Loucy (cell line): ENCODE data around the gene CNTN5.

ENCODE experiments used
- EZH2phosphoT487 ChIP-seq: fragments of 200-600 bp; IDR thresholded peaks from 2 replicates; pipeline ENCODE4 v1.6.1; 2018; ENCODE audit warnings: antibody characterized with exemption, mild to moderate bottlenecking, moderate library complexity, borderline replicate concordance
- TF ChIP-seq, protein P1 (sequence below): fragments of 200-600 bp; sonication (generic); conservative IDR thresholded peaks from 2 replicates; pipeline ENCODE4 v1.5.1; 2014; ENCODE audit warnings: mild to moderate bottlenecking, antibody characterized with exemption, low read length

DNA sequence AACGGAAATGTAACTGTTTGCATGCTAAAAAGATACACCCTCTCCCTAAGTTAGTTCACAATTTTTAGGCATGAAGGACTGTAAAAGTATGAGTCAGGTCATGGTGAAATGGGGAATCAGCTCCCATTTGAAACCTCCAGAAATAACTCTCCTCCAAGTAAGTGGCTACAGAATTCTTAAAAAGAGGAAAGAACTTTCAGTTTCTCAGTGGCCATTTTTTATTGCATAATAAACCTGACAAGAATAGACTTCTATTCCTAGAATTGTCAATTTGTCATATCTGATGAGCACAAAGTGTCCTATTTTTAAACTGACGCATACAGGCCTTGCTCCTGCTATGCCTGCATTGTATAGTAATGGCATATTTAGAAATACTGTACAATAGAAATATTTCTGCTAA is 612.2 kb downstream of the CNTN5 start:
- TF ChIP-seq, protein P1, sequence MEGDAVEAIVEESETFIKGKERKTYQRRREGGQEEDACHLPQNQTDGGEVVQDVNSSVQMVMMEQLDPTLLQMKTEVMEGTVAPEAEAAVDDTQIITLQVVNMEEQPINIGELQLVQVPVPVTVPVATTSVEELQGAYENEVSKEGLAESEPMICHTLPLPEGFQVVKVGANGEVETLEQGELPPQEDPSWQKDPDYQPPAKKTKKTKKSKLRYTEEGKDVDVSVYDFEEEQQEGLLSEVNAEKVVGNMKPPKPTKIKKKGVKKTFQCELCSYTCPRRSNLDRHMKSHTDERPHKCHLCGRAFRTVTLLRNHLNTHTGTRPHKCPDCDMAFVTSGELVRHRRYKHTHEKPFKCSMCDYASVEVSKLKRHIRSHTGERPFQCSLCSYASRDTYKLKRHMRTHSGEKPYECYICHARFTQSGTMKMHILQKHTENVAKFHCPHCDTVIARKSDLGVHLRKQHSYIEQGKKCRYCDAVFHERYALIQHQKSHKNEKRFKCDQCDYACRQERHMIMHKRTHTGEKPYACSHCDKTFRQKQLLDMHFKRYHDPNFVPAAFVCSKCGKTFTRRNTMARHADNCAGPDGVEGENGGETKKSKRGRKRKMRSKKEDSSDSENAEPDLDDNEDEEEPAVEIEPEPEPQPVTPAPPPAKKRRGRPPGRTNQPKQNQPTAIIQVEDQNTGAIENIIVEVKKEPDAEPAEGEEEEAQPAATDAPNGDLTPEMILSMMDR = no peak
- TF ChIP-seq EZH2phosphoT487 = no peak
